Panc1 (cell line): Measurements from ENCODE around the gene PRSS48.

Source experiments
- SIN3A ChIP-seq: IDR thresholded peaks from 2 replicates; pipeline ENCODE4 v1.6.1; 2012; ENCODE audit warnings: low read depth, mild to moderate bottlenecking, low read length, moderate library complexity, borderline replicate concordance; ENCODE audit not compliant: insufficient read depth
- TCF7L2 ChIP-seq: IDR thresholded peaks from 2 replicates; pipeline ENCODE4 v1.6.1; 2011; ENCODE audit warnings: mild to moderate bottlenecking, low read depth, low read length, inconsistent platforms
- TF ChIP-seq, protein P1 (sequence below): fragments of 450-650 bp; IDR thresholded peaks from 2 replicates; pipeline ENCODE4 v1.5.1; 2017; ENCODE audit warnings: mild to moderate bottlenecking
- TF ChIP-seq, protein P2 (sequence below), 2 experiments: IDR thresholded peaks; 2 replicates each; pipeline ENCODE4 v1.6.1; 2011 to 2012; ENCODE audit warnings: low read depth in 2 of 2, control low read depth in 1 of 2, low read length in 1 of 2, mild to moderate bottlenecking in 1 of 2, moderate library complexity in 1 of 2; ENCODE audit not compliant: insufficient read depth in 1 of 2

DNA sequence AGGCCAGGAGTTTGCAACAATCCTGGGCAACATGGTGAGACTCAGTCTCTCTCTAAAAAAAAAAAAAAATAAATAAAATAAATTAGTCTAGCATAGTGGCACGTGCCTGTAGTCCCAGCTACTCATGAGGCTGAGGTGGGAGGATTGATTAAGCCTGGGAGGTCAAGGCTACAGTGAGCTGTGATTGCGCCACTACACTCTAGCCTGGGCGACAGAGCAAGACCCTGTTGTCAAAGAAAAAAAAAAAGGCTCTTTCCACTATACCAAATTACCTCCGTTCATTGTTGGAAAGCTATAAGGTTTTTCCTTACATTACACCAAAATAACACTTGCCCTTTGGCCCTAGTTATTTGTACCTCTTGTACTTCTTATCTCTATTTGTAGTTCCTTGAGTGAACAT is 9.9 kb upstream of the PRSS48 start:
- TF ChIP-seq, protein P1, sequence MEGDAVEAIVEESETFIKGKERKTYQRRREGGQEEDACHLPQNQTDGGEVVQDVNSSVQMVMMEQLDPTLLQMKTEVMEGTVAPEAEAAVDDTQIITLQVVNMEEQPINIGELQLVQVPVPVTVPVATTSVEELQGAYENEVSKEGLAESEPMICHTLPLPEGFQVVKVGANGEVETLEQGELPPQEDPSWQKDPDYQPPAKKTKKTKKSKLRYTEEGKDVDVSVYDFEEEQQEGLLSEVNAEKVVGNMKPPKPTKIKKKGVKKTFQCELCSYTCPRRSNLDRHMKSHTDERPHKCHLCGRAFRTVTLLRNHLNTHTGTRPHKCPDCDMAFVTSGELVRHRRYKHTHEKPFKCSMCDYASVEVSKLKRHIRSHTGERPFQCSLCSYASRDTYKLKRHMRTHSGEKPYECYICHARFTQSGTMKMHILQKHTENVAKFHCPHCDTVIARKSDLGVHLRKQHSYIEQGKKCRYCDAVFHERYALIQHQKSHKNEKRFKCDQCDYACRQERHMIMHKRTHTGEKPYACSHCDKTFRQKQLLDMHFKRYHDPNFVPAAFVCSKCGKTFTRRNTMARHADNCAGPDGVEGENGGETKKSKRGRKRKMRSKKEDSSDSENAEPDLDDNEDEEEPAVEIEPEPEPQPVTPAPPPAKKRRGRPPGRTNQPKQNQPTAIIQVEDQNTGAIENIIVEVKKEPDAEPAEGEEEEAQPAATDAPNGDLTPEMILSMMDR: no peak
- no peak for TF ChIP-seq TCF7L2
- TF ChIP-seq, protein P2, sequence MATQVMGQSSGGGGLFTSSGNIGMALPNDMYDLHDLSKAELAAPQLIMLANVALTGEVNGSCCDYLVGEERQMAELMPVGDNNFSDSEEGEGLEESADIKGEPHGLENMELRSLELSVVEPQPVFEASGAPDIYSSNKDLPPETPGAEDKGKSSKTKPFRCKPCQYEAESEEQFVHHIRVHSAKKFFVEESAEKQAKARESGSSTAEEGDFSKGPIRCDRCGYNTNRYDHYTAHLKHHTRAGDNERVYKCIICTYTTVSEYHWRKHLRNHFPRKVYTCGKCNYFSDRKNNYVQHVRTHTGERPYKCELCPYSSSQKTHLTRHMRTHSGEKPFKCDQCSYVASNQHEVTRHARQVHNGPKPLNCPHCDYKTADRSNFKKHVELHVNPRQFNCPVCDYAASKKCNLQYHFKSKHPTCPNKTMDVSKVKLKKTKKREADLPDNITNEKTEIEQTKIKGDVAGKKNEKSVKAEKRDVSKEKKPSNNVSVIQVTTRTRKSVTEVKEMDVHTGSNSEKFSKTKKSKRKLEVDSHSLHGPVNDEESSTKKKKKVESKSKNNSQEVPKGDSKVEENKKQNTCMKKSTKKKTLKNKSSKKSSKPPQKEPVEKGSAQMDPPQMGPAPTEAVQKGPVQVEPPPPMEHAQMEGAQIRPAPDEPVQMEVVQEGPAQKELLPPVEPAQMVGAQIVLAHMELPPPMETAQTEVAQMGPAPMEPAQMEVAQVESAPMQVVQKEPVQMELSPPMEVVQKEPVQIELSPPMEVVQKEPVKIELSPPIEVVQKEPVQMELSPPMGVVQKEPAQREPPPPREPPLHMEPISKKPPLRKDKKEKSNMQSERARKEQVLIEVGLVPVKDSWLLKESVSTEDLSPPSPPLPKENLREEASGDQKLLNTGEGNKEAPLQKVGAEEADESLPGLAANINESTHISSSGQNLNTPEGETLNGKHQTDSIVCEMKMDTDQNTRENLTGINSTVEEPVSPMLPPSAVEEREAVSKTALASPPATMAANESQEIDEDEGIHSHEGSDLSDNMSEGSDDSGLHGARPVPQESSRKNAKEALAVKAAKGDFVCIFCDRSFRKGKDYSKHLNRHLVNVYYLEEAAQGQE (IDR thresholded peaks at IDR 0.05; ENCODE audit: insufficient read depth in 1 of 2, low read depth in 2 of 2, low read length in 1 of 2): no peak
- TF ChIP-seq SIN3A: no peak
